HepG2 (cell line): ENCODE measurements around the gene ATXN7L3. TPM values are rescaled to one million over a fixed set of nuclear protein-coding genes. Genes with fewer than 3 reads are reported as not detected.

Experiments used
- AGO2 ChIP-seq: fragments of 200-400 bp; formaldehyde crosslinking; optimal IDR thresholded peaks from 2 replicates; pipeline ENCODE3; 2017; ENCODE audit warnings: mild to moderate bottlenecking, low read depth, low read length, moderate library complexity
- CHD4 ChIP-seq: fragments of 200-600 bp; sonication (generic); IDR thresholded peaks from 2 replicates; pipeline ENCODE4 v1.7.0; 2017; ENCODE audit warnings: mild to moderate bottlenecking, low read length, borderline replicate concordance
- FUBP1 ChIP-seq: sonication (generic); formaldehyde crosslinking; IDR thresholded peaks from 2 replicates; pipeline ENCODE4 v1.5.1; 2020; ENCODE audit warnings: missing genetic modification reagents, mild to moderate bottlenecking, borderline replicate concordance
- KAT2B ChIP-seq: fragments of 150-350 bp; IDR thresholded peaks from 2 replicates; pipeline ENCODE4 v1.6.1; 2014; ENCODE audit warnings: low read depth, low read length, borderline replicate concordance
- KLF16 ChIP-seq, 2 experiments: sonication (generic) in 1 of 2; formaldehyde crosslinking in 1 of 2; IDR thresholded peaks; 2 replicates each; pipeline versions ENCODE4 v1.6.1 to v1.8.0; 2016 to 2023; ENCODE audit warnings: missing genetic modification reagents in 2 of 2, missing compliant biosample characterization in 1 of 2
- NKX3-1 ChIP-seq: sonication (generic); formaldehyde crosslinking; IDR thresholded peaks from 2 replicates; pipeline ENCODE4 v1.5.0; 2020; ENCODE audit warnings: missing genetic modification reagents
- ZFAT ChIP-seq: sonication (generic); formaldehyde crosslinking; conservative IDR thresholded peaks from 2 replicates; pipeline ENCODE4 v1.8.1; 2023; ENCODE audit warnings: missing genetic modification reagents, inconsistent platforms
- ZNF101 ChIP-seq: sonication (generic); formaldehyde crosslinking; IDR thresholded peaks from 2 replicates; pipeline ENCODE4 v1.4.0; 2020; ENCODE audit warnings: mild to moderate bottlenecking, low read depth, missing genetic modification reagents, borderline replicate concordance
- ZNF260 ChIP-seq: sonication (generic); formaldehyde crosslinking; IDR thresholded peaks from 2 replicates; pipeline ENCODE4 v1.4.0; 2020; ENCODE audit warnings: missing genetic modification reagents, low read depth, mild to moderate bottlenecking, borderline replicate concordance
- ZNF33A ChIP-seq: sonication (generic); formaldehyde crosslinking; IDR thresholded peaks from 2 replicates; pipeline ENCODE4 v1.5.1; 2020; ENCODE audit warnings: missing genetic modification reagents, mild to moderate bottlenecking, moderate library complexity, borderline replicate concordance
- ZNF512B ChIP-seq: sonication (generic); formaldehyde crosslinking; IDR thresholded peaks from 2 replicates; pipeline ENCODE4 v1.5.1; 2020; ENCODE audit warnings: missing genetic modification reagents, mild to moderate bottlenecking, borderline replicate concordance
- ZNF777 ChIP-seq: sonication (generic); formaldehyde crosslinking; IDR thresholded peaks from 2 replicates; pipeline ENCODE4 v1.4.0; 2020; ENCODE audit warnings: missing genetic modification reagents
- polyA plus RNA-seq, 8 experiments: library from polyadenylated mRNA; depleted of rRNA in 3 of 8; stranded (reverse) in 7 of 8; unstranded in 1 of 8; fragments of >200 nt; fragmentation: Illumina TruSeq in 4 of 8; extraction: Trizol in 4 of 8; gene quantifications; 2 replicates each; pipeline versions ENCODE4 v1.2.1 to v1.2.3, GENCODE V29; 2011 to 2016; ENCODE audit warnings: low read depth in 4 of 8, missing spikeins in 1 of 8, mixed read lengths in 1 of 8; ENCODE audit not compliant: insufficient read depth in 1 of 8
- total RNA-seq, 5 experiments: library from RNA; depleted of rRNA; stranded (reverse); fragments of >200 nt; fragmentation: Illumina TruSeq; extraction: Trizol; gene quantifications; 2 replicates each; pipeline ENCODE4 v1.2.3, GENCODE V29; 2016; ENCODE audit warnings: low read depth in 1 of 5
- TF ChIP-seq, protein P1 (sequence below): sonication (generic); formaldehyde crosslinking; IDR thresholded peaks from 2 replicates; pipeline ENCODE4 v1.5.0; 2020; ENCODE audit warnings: missing genetic modification reagents
- TF ChIP-seq, protein P2 (sequence below): sonication (generic); formaldehyde crosslinking; IDR thresholded peaks from 2 replicates; pipeline ENCODE4 v1.5.0; 2020; ENCODE audit warnings: missing genetic modification reagents
- TF ChIP-seq, protein P3 (sequence below): sonication (generic); formaldehyde crosslinking; IDR thresholded peaks from 2 replicates; pipeline ENCODE4 v1.4.0; 2020; ENCODE audit warnings: mild to moderate bottlenecking, missing genetic modification reagents

Gene ATXN7L3
- total and polyA plus RNA-seq, 2 of the 13 experiments (the other 11 are each of a cell fraction or from before 2014, with no cell fraction given), result 44.5 to 59.1 TPM

- TF ChIP-seq KAT2B (no peak), ZNF777 (CRISPR knock-in tag) (peak; percentile 75), ZNF33A (no peak), KLF16 (CRISPR knock-in tag; IDR thresholded peaks at IDR 0.05) (peak in 1 of 2 experiments; percentile 73; a peak in 1 of 4 replicates), FUBP1 (CRISPR knock-in tag) (no peak), CHD4 (no peak), ZFAT (CRISPR knock-in tag) (no peak), ZNF260 (CRISPR knock-in tag) (no peak), NKX3-1 (CRISPR knock-in tag) (no peak), ZNF101 (no peak), ZNF512B (CRISPR knock-in tag) (no peak), AGO2 (peak; percentile 86)
- TF ChIP-seq, protein P1, sequence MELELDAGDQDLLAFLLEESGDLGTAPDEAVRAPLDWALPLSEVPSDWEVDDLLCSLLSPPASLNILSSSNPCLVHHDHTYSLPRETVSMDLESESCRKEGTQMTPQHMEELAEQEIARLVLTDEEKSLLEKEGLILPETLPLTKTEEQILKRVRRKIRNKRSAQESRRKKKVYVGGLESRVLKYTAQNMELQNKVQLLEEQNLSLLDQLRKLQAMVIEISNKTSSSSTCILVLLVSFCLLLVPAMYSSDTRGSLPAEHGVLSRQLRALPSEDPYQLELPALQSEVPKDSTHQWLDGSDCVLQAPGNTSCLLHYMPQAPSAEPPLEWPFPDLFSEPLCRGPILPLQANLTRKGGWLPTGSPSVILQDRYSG (CRISPR knock-in tag), result no peak
- TF ChIP-seq, protein P2, sequence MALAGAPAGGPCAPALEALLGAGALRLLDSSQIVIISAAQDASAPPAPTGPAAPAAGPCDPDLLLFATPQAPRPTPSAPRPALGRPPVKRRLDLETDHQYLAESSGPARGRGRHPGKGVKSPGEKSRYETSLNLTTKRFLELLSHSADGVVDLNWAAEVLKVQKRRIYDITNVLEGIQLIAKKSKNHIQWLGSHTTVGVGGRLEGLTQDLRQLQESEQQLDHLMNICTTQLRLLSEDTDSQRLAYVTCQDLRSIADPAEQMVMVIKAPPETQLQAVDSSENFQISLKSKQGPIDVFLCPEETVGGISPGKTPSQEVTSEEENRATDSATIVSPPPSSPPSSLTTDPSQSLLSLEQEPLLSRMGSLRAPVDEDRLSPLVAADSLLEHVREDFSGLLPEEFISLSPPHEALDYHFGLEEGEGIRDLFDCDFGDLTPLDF (CRISPR knock-in tag), result no peak
- TF ChIP-seq, protein P3, sequence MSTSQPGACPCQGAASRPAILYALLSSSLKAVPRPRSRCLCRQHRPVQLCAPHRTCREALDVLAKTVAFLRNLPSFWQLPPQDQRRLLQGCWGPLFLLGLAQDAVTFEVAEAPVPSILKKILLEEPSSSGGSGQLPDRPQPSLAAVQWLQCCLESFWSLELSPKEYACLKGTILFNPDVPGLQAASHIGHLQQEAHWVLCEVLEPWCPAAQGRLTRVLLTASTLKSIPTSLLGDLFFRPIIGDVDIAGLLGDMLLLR, result no peak
These were observed 933 bp upstream of the ATXN7L3 start (continued) for GRCh38 chr17:44200478-44201155.
